K562 (cell line): ENCODE data around the gene MRTFB. TPM values are rescaled to one million over a fixed set of nuclear protein-coding genes. Genes with fewer than 3 reads are reported as not detected.

ENCODE experiments used
- CXXC5 ChIP-seq: fragments of 250-450 bp; sonication (Bioruptor Pico); IDR thresholded peaks from 2 replicates; pipeline ENCODE4 v1.8.0; 2022; ENCODE audit warnings: inconsistent platforms, mild to moderate bottlenecking, moderate library complexity
- FOXP1 ChIP-seq: sonication (generic); formaldehyde crosslinking; IDR thresholded peaks from 2 replicates; pipeline ENCODE4 v1.8.0; 2022; ENCODE audit warnings: mild to moderate bottlenecking, missing genetic modification reagents
- GTF2B ChIP-seq: IDR thresholded peaks from 2 replicates; pipeline ENCODE4 v1.6.1; 2011; ENCODE audit not compliant: insufficient read length; ENCODE audit errors: extremely low read depth
- HINFP ChIP-seq: fragments of 450-650 bp; conservative IDR thresholded peaks from 2 replicates; pipeline ENCODE4 v1.6.1; 2016; ENCODE audit warnings: missing genetic modification characterization, low read depth, mild to moderate bottlenecking, control low read depth, missing compliant biosample characterization
- NCOA6 ChIP-seq: fragments of 450-650 bp; IDR thresholded peaks from 2 replicates; pipeline ENCODE4 v1.6.1; 2017; ENCODE audit warnings: mild to moderate bottlenecking
- RBM22 ChIP-seq: fragments of 200-400 bp; formaldehyde crosslinking; IDR thresholded peaks from 2 replicates; pipeline ENCODE4 v1.6.1; 2018; ENCODE audit warnings: low read length, low read depth; ENCODE audit not compliant: poor library complexity, severe bottlenecking
- RERE ChIP-seq: sonication (generic); formaldehyde crosslinking; IDR thresholded peaks from 2 replicates; pipeline ENCODE4 v1.8.0; 2023; ENCODE audit warnings: missing genetic modification reagents, mild to moderate bottlenecking, borderline replicate concordance
- SRF ChIP-seq, 2 experiments: fragments of 250-450, 450-650 bp in 1 of 2; sonication (Bioruptor Pico) in 1 of 2; sonication (generic) in 1 of 2; formaldehyde crosslinking; IDR thresholded peaks; 2 replicates each; pipeline versions ENCODE4 v1.5.0 to v1.5.1; 2020 to 2022; ENCODE audit warnings: mild to moderate bottlenecking in 1 of 2, missing genetic modification reagents in 1 of 2
- ZBTB9 ChIP-seq: fragments of 450-650 bp; formaldehyde crosslinking; IDR thresholded peaks from 2 replicates; pipeline ENCODE4 v1.4.0; 2020; ENCODE audit warnings: mild to moderate bottlenecking, moderate library complexity
- ZNF766 ChIP-seq: fragments of 200-800 bp; sonication (Bioruptor generic); conservative IDR thresholded peaks from 2 replicates; pipeline ENCODE4 v1.6.1; 2016; ENCODE audit warnings: missing genetic modification characterization, missing compliant biosample characterization
- polyA plus RNA-seq, 8 experiments: library from polyadenylated mRNA; depleted of rRNA in 4 of 8; stranded (reverse) in 5 of 8; unstranded in 3 of 8; fragments of >200 nt; fragmentation: Nextera tagmentation in 2 of 8; fragmentation: Illumina TruSeq in 1 of 8; extraction: Ambion mirVana in 2 of 8; extraction: Trizol in 1 of 8; gene quantifications; 2 replicates each; pipeline versions ENCODE4 v1.2.1 to v1.2.3, GENCODE V29; 2011 to 2014; ENCODE audit warnings: inconsistent platforms in 1 of 8, missing spikeins in 1 of 8
- total RNA-seq, 7 experiments: library from RNA; depleted of rRNA in 6 of 7; stranded (reverse); fragments of >200 nt in 6 of 7; fragmentation: Illumina TruSeq in 2 of 7; extraction: Trizol in 2 of 7; gene quantifications; 2 replicates each; pipeline versions ENCODE4 v1.2.1 to v1.2.3, GENCODE V29; 2011 to 2021; ENCODE audit warnings: low replicate concordance in 1 of 7
- TF ChIP-seq, protein P1 (sequence below), 2 experiments: fragments of 450-650 bp in 1 of 2; sonication (generic) in 1 of 2; formaldehyde crosslinking; conservative IDR thresholded peaks; 2 replicates each; pipeline versions ENCODE4 v1.4.0 to v1.8.1; 2020 to 2022; ENCODE audit warnings: mild to moderate bottlenecking in 1 of 2, missing genetic modification reagents in 1 of 2
- TF ChIP-seq, protein P2 (sequence below): fragments of 250-450 bp; sonication (Bioruptor Pico); IDR thresholded peaks from 2 replicates; pipeline ENCODE4 v1.5.0; 2020; ENCODE audit warnings: mild to moderate bottlenecking, borderline replicate concordance

The MRTFB gene
- total and polyA plus RNA-seq, 9 of the 15 experiments (the other 6 are each of a cell fraction or from before 2014, with no cell fraction given) = 2.2 to 12.7 (median 7.0) TPM

DNA sequence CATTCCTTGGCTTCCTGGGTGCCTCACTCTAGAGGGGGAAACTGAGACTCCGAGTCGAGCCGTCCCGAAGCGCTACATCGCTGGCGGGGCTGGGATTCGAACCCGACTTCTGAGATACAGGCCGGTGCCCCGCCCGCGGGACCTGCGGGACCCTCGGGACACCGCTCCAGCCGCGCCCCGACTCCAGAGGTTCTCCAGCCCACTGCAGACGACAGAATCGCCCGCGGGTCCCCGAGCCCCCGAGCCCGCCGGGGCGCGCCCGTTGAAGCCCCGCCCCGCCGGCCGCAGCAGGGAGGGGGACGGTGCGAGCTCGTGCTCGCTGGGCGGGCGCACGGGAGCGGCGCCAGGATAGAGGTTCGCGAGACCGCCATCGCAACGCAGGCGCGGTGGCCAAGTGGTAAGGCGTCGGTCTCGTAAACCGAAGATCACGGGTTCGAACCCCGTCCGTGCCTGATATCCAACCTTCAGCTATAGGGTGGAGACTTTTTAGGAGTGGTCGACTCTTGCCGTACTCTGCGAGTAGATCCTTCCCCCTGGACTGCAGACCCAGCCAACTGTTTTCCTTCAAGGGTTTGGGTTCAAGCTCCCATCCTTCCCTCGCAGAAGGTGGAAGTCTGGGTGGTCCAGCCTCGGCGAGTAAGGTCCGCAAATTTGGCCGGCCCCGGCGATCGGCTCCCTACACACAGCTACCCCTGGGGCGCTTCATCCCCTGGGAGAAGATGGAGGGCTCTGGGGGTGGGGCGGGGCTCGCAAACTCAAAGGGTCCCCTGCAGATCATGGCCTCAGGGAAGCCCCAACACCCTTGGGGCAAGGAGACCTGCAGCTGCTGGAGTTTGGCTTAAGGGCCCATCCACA lies 214.6 kb downstream of the MRTFB start (continued):
- TF ChIP-seq RERE (CRISPR knock-in tag) (no peak), RBM22 (peak; percentile 92), SRF (CRISPR knock-in tag; IDR thresholded peaks at IDR 0.05) (no peak), FOXP1 (CRISPR knock-in tag) (peak; percentile 73; the same call in 1 of the 2 replicates), ZBTB9 (CRISPR knock-in tag) (no peak), NCOA6 (no peak), GTF2B (no peak), ZNF766 (CRISPR knock-in tag) (no peak), CXXC5 (peak; percentile 94), HINFP (no peak)
- TF ChIP-seq, protein P1, sequence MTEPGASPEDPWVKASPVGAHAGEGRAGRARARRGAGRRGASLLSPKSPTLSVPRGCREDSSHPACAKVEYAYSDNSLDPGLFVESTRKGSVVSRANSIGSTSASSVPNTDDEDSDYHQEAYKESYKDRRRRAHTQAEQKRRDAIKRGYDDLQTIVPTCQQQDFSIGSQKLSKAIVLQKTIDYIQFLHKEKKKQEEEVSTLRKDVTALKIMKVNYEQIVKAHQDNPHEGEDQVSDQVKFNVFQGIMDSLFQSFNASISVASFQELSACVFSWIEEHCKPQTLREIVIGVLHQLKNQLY (CRISPR knock-in tag; conservative IDR thresholded peaks at IDR 0.05) = no peak
- TF ChIP-seq, protein P2, sequence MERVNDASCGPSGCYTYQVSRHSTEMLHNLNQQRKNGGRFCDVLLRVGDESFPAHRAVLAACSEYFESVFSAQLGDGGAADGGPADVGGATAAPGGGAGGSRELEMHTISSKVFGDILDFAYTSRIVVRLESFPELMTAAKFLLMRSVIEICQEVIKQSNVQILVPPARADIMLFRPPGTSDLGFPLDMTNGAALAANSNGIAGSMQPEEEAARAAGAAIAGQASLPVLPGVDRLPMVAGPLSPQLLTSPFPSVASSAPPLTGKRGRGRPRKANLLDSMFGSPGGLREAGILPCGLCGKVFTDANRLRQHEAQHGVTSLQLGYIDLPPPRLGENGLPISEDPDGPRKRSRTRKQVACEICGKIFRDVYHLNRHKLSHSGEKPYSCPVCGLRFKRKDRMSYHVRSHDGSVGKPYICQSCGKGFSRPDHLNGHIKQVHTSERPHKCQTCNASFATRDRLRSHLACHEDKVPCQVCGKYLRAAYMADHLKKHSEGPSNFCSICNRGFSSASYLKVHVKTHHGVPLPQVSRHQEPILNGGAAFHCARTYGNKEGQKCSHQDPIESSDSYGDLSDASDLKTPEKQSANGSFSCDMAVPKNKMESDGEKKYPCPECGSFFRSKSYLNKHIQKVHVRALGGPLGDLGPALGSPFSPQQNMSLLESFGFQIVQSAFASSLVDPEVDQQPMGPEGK (CRISPR knock-in tag) = no peak
